GM18508 (cell line): ENCODE measurements around the gene MTLN.
"Not testable (repeated sequence)": the region's sequence is repeated elsewhere in the genome, so short reads cannot be mapped to it uniquely, and the experiment has no call there.

ENCODE experiments used
- ATAC-seq: cut with Tn5 transposase; IDR thresholded peaks from one replicate; pipeline ENCODE4 v1.9.1; 2021; ENCODE audit warnings: moderate number of reproducible peaks; ENCODE audit not compliant: insufficient read depth, unreplicated experiment

Gene MTLN

GRCh38 chr2:110204408-110205385, 7.7 kb downstream of the MTLN start, which contains the start of gene NPHP1:
Gene NPHP1 (minus strand): TSS chr2:110205013. CDS start chr2:110204968, 45 bp downstream.
- ATAC-seq, result peak; percentile 83

- ATAC-seq, result no peak
These were observed 14.3 kb downstream of the MTLN start for GRCh38 chr2:110198016-110198415.

- ATAC-seq, result no peak
These were observed 14.9 kb downstream of the MTLN start for GRCh38 chr2:110197452-110197851.

GRCh38 chr2:110190169-110190568, 22.2 kb downstream of the MTLN start:
- ATAC-seq, result not testable (repeated sequence)

GRCh38 chr2:110182449-110182848, 29.9 kb downstream of the MTLN start:
- no peak for ATAC-seq

GRCh38 chr2:110180036-110180435, 32.3 kb downstream of the MTLN start:
- no peak for ATAC-seq

- no peak for ATAC-seq
These were observed 38.8 kb downstream of the MTLN start for GRCh38 chr2:110173523-110173922.

GRCh38 chr2:110172506-110172905, 39.8 kb downstream of the MTLN start:
- no peak for ATAC-seq

GRCh38 chr2:110170102-110170501, 42.2 kb downstream of the MTLN start:
- no peak for ATAC-seq

- ATAC-seq, result no peak
These were observed 44.9 kb downstream of the MTLN start for GRCh38 chr2:110167326-110168000.

GRCh38 chr2:110166266-110166665, 46.1 kb downstream of the MTLN start:
- no peak for ATAC-seq
